Choroid plexus epithelial cell (primary cell): ENCODE data around the gene NOL4L.

Experiments used
- DNase-seq: peaks from one replicate; pipeline ENCODE4 v3.0.0-alpha.2; 2010; ENCODE audit warnings: low read depth
- H3K4me3 ChIP-seq: 2 replicates; pipeline ENCODE4 v1.5.1; 2011; ENCODE audit warnings: low read depth, mild to moderate bottlenecking, control low read depth, low read length, moderate library complexity
- CTCF ChIP-seq: conservative IDR thresholded peaks from 2 replicates; pipeline ENCODE4 v1.5.1; 2011; ENCODE audit warnings: low read depth, mild to moderate bottlenecking, control low read depth, inconsistent platforms, low read length, moderate library complexity

The NOL4L gene

GRCh38 chr20:32512047-32512385 is 73.1 kb downstream of the NOL4L start:
- no peak for TF ChIP-seq CTCF
- no peak overlapping the region for H3K4me3 ChIP-seq
- no peak for DNase-seq

GRCh38 chr20:32511358-32512046 is 73.6 kb downstream of the NOL4L start:
- no peak overlapping the region for H3K4me3 ChIP-seq
- no peak for DNase-seq
- TF ChIP-seq CTCF = no peak

GRCh38 chr20:32510601-32511357 is 74.4 kb downstream of the NOL4L start:
- no peak overlapping the region for H3K4me3 ChIP-seq
- no peak for TF ChIP-seq CTCF
- peak; percentile 70 for DNase-seq

- no peak for TF ChIP-seq CTCF
- no peak overlapping the region for H3K4me3 ChIP-seq
- no peak for DNase-seq
Observed at GRCh38 chr20:32510120-32510600, 75.0 kb downstream of the NOL4L start.

GRCh38 chr20:32509639-32510066 is 75.5 kb downstream of the NOL4L start:
- DNase-seq = no peak
- H3K4me3 ChIP-seq = no peak overlapping the region
- peak; percentile 42 for TF ChIP-seq CTCF

- TF ChIP-seq CTCF = no peak
- no peak for DNase-seq
Observed at GRCh38 chr20:32508775-32509119, 76.4 kb downstream of the NOL4L start.

More at GRCh38 chr20:32508775-32509119, 76.4 kb downstream of the NOL4L start:
- no peak overlapping the region for H3K4me3 ChIP-seq
